NCI-H2196 (cell line): Measurements from ENCODE around the gene ITGB5.
"Not testable (repeated sequence)": the region's sequence is repeated elsewhere in the genome, so short reads cannot be mapped to it uniquely, and the experiment has no call there.

Experiments
- DNase-seq: peaks from one replicate; lab custom pipeline; 2025; ENCODE audit not compliant: unreplicated experiment; lab: John Stamatoyannopoulos, UW

The ITGB5 gene

GRCh38 chr3:124789103-124789502, 98.1 kb downstream of the ITGB5 start:
- DNase-seq, result not testable (repeated sequence)

GRCh38 chr3:124788254-124788745, 98.9 kb downstream of the ITGB5 start:
- no peak for DNase-seq

GRCh38 chr3:124787476-124788195, 99.5 kb downstream of the ITGB5 start:
- DNase-seq, result no peak

GRCh38 chr3:124786511-124787241, 100.5 kb downstream of the ITGB5 start:
- DNase-seq, result no peak

- DNase-seq, result no peak
These were observed 101.2 kb downstream of the ITGB5 start for GRCh38 chr3:124785973-124786372.

GRCh38 chr3:124784686-124785382, 102.3 kb downstream of the ITGB5 start:
- DNase-seq, result no peak

- no peak for DNase-seq
These were observed 103.5 kb downstream of the ITGB5 start for GRCh38 chr3:124783696-124784095.

- not testable (repeated sequence) for DNase-seq
These were observed 104.8 kb downstream of the ITGB5 start for GRCh38 chr3:124782377-124782712.

GRCh38 chr3:124781476-124782376, 105.4 kb downstream of the ITGB5 start:
- no peak for DNase-seq

- no peak for DNase-seq
These were observed 106.2 kb downstream of the ITGB5 start for GRCh38 chr3:124780761-124781475.

- no peak for DNase-seq
These were observed 106.8 kb downstream of the ITGB5 start for GRCh38 chr3:124780356-124780755.

- DNase-seq, result no peak
These were observed 107.4 kb downstream of the ITGB5 start for GRCh38 chr3:124779751-124780191.

- no peak for DNase-seq
These were observed 108.0 kb downstream of the ITGB5 start for GRCh38 chr3:124779116-124779515.

- DNase-seq, result no peak
These were observed 109.2 kb downstream of the ITGB5 start for GRCh38 chr3:124777762-124778470.

- DNase-seq, result no peak
These were observed 110.3 kb downstream of the ITGB5 start for GRCh38 chr3:124776856-124777255.

- no peak for DNase-seq
These were observed 111.3 kb downstream of the ITGB5 start for GRCh38 chr3:124775877-124776276.

GRCh38 chr3:124774841-124775402, 112.2 kb downstream of the ITGB5 start:
- DNase-seq, result no peak

- DNase-seq, result no peak
These were observed 112.8 kb downstream of the ITGB5 start for GRCh38 chr3:124774327-124774718.
